HG03520 (cell line): ENCODE data around the gene F2RL3.
"Not testable (repeated sequence)": the region's sequence is repeated elsewhere in the genome, so short reads cannot be mapped to it uniquely, and the experiment has no call there.

Experiments used
- ATAC-seq: cut with Tn5 transposase; IDR thresholded peaks from one replicate; pipeline ENCODE4 v1.9.1; 2021; ENCODE audit warnings: mild to moderate bottlenecking, moderate library complexity; ENCODE audit not compliant: unreplicated experiment

Gene F2RL3

GRCh38 chr19:16919496-16919895 is 30.7 kb downstream of the F2RL3 start:
- no peak for ATAC-seq

- ATAC-seq: no peak
Measured at GRCh38 chr19:16920816-16921529, 32.2 kb downstream of the F2RL3 start.

GRCh38 chr19:16921766-16922591 is 33.2 kb downstream of the F2RL3 start:
- ATAC-seq: no peak

GRCh38 chr19:16922592-16922934 is 33.8 kb downstream of the F2RL3 start:
- ATAC-seq: no peak

GRCh38 chr19:16922949-16923348 is 34.1 kb downstream of the F2RL3 start:
- ATAC-seq: no peak

- no peak for ATAC-seq
Measured at GRCh38 chr19:16927883-16928282, 39.1 kb downstream of the F2RL3 start.

GRCh38 chr19:16928351-16928750 is 39.6 kb downstream of the F2RL3 start:
- ATAC-seq: no peak

GRCh38 chr19:16928916-16929315 is 40.1 kb downstream of the F2RL3 start:
- ATAC-seq: no peak

- no peak for ATAC-seq
Measured at GRCh38 chr19:16930753-16931152, 42.0 kb downstream of the F2RL3 start.

GRCh38 chr19:16931306-16931705 is 42.5 kb downstream of the F2RL3 start:
- ATAC-seq: no peak

- ATAC-seq: no peak
Measured at GRCh38 chr19:16934489-16934888, 45.7 kb downstream of the F2RL3 start.

- ATAC-seq: no peak
Measured at GRCh38 chr19:16936901-16937300, 48.1 kb downstream of the F2RL3 start.

- not testable (repeated sequence) for ATAC-seq
Measured at GRCh38 chr19:16937796-16938195, 49.0 kb downstream of the F2RL3 start.

- ATAC-seq: no peak
Measured at GRCh38 chr19:16938211-16938610, 49.4 kb downstream of the F2RL3 start.

GRCh38 chr19:16940063-16940462 is 51.3 kb downstream of the F2RL3 start:
- not testable (repeated sequence) for ATAC-seq

- ATAC-seq: no peak
Measured at GRCh38 chr19:16940626-16941025, 51.8 kb downstream of the F2RL3 start.
